DND-41 (cell line): Measurements from ENCODE around the gene NRG3.
"Not testable (repeated sequence)": the region's sequence is repeated elsewhere in the genome, so short reads cannot be mapped to it uniquely, and the experiment has no call there.

ENCODE experiments used
- ATAC-seq: fragments of 200-7000 bp; cut with Tn5 transposase; 3 replicates; pipeline ENCODE4 v1.9.1; 2021; ENCODE audit warnings: low read depth; ENCODE audit not compliant: insufficient read depth
- DNase-seq: peaks from one replicate; pipeline ENCODE4 v3.0.0-alpha.2; 2020
- H2AFZ ChIP-seq: 2 replicates; pipeline ENCODE4 v1.6.0; 2012; ENCODE audit warnings: low read depth, low read length
- H3K27ac ChIP-seq: 2 replicates; pipeline ENCODE4 v1.5.1; 2012; ENCODE audit warnings: low read length, inconsistent platforms
- H3K27me3 ChIP-seq: fragments of 200-600 bp; sonication (generic); 2 replicates; pipeline ENCODE4 v1.6.0; 2012; ENCODE audit warnings: low read length, mild to moderate bottlenecking, inconsistent platforms; ENCODE audit not compliant: insufficient read depth, poor library complexity
- H3K36me3 ChIP-seq: 2 replicates; pipeline ENCODE4 v1.5.1; 2012; ENCODE audit warnings: low read length, inconsistent platforms; ENCODE audit not compliant: insufficient read depth
- H3K4me1 ChIP-seq: 2 replicates; pipeline ENCODE4 v1.5.1; 2012; ENCODE audit warnings: mild to moderate bottlenecking, low read length; ENCODE audit not compliant: insufficient read depth
- H3K4me2 ChIP-seq: 2 replicates; pipeline ENCODE4 v1.6.0; 2012; ENCODE audit warnings: mild to moderate bottlenecking, moderate library complexity, low read length, inconsistent platforms; ENCODE audit not compliant: insufficient read depth
- H3K4me3 ChIP-seq, 2 experiments: fragments of 200-600 bp in 1 of 2; shearing (Covaris generic) in 1 of 2; 2 replicates each; pipeline ENCODE4 v1.5.1; 2012 to 2016; ENCODE audit warnings: inconsistent platforms in 2 of 2, low read length in 2 of 2, mild to moderate bottlenecking in 2 of 2, low read depth in 1 of 2, moderate library complexity in 1 of 2
- H3K79me2 ChIP-seq: 2 replicates; pipeline ENCODE4 v1.6.0; 2012; ENCODE audit warnings: low read length, inconsistent platforms; ENCODE audit not compliant: insufficient read depth
- H3K9ac ChIP-seq: 2 replicates; pipeline ENCODE4 v1.6.0; 2012; ENCODE audit warnings: low read depth, mild to moderate bottlenecking, inconsistent platforms, low read length, moderate library complexity
- H3K9me3 ChIP-seq: 2 replicates; pipeline ENCODE4 v1.5.1; 2012; ENCODE audit warnings: low read length, moderate library complexity, mild to moderate bottlenecking, inconsistent platforms; ENCODE audit not compliant: insufficient read depth, severe bottlenecking
- H4K20me1 ChIP-seq: 2 replicates; pipeline ENCODE4 v1.6.0; 2012; ENCODE audit warnings: low read length; ENCODE audit not compliant: insufficient read depth
- EZH2 ChIP-seq: IDR thresholded peaks from 3 replicates; pipeline ENCODE4 v1.6.1; 2012; ENCODE audit warnings: borderline replicate concordance, low read depth, mild to moderate bottlenecking, moderate library complexity, low read length, inconsistent platforms; ENCODE audit not compliant: severe bottlenecking
- TF ChIP-seq, protein P1 (sequence below): IDR thresholded peaks from 2 replicates; pipeline ENCODE4 v1.5.1; 2012; ENCODE audit warnings: borderline replicate concordance, low read length, moderate library complexity, mild to moderate bottlenecking; ENCODE audit not compliant: poor library complexity, severe bottlenecking; ENCODE audit errors: extremely low read depth

NRG3 gene

GRCh38 chr10:82982110-82982608 lies 1107.2 kb downstream of the NRG3 start:
- TF ChIP-seq EZH2 = no peak
- TF ChIP-seq, protein P1, sequence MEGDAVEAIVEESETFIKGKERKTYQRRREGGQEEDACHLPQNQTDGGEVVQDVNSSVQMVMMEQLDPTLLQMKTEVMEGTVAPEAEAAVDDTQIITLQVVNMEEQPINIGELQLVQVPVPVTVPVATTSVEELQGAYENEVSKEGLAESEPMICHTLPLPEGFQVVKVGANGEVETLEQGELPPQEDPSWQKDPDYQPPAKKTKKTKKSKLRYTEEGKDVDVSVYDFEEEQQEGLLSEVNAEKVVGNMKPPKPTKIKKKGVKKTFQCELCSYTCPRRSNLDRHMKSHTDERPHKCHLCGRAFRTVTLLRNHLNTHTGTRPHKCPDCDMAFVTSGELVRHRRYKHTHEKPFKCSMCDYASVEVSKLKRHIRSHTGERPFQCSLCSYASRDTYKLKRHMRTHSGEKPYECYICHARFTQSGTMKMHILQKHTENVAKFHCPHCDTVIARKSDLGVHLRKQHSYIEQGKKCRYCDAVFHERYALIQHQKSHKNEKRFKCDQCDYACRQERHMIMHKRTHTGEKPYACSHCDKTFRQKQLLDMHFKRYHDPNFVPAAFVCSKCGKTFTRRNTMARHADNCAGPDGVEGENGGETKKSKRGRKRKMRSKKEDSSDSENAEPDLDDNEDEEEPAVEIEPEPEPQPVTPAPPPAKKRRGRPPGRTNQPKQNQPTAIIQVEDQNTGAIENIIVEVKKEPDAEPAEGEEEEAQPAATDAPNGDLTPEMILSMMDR = no peak
- H3K27me3 ChIP-seq = no peaks in the 10 kb centered on the region
- no peak overlapping the region for H3K27ac ChIP-seq
- H3K4me2 ChIP-seq = no peak overlapping the region
- no peaks in the 10 kb centered on the region for H3K4me1 ChIP-seq
- H3K79me2 ChIP-seq = no peaks in the 10 kb centered on the region
- ATAC-seq (no peak), DNase-seq (no peak)
- no peaks in the 10 kb centered on the region for H4K20me1 ChIP-seq
- H3K9ac ChIP-seq = no peak overlapping the region
- no peak overlapping the region for H3K4me3 ChIP-seq
- no peaks in the 10 kb centered on the region for H3K36me3 ChIP-seq
- no peak overlapping the region for H2AFZ ChIP-seq
- H3K9me3 ChIP-seq = no peaks in the 10 kb centered on the region

- DNase-seq (no peak), ATAC-seq (no peak)
- no peak for TF ChIP-seq EZH2
- TF ChIP-seq, protein P1 = no peak
Measured at GRCh38 chr10:82986216-82986615, 1111.2 kb downstream of the NRG3 start.

DNA sequence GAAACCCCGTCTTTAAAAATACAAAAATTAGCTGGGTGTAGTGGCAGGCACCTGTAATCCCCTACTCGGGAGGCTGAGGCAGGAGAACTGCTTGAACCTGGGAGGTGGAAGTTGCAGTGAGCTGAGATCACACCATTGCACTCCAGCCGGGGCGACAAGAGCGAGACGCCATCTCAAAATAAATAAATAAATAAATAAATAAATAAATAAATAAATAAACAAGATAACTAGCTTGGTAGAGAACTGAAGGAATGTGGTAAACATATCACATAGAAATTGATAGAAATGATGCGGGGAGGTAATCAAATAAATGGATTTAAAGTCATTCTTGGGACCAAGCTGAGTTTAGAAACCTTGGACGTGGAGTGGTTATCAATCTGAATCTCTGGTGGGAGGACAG lies 1131.5 kb downstream of the NRG3 start:
- not testable (repeated sequence) for H3K27me3 ChIP-seq, H3K9ac ChIP-seq, H3K4me2 ChIP-seq, ATAC-seq, H4K20me1 ChIP-seq, H3K4me1 ChIP-seq, DNase-seq, H3K36me3 ChIP-seq, H3K4me3 ChIP-seq, H3K27ac ChIP-seq, H3K9me3 ChIP-seq, H3K79me2 ChIP-seq, H2AFZ ChIP-seq

More at GRCh38 chr10:82986216-82986615, 1111.2 kb downstream of the NRG3 start:
- Histone ChIP-seq H3K4me1 (no peaks in the 10 kb centered on the region), H2AFZ (no peak overlapping the region), H3K79me2 (no peaks in the 10 kb centered on the region), H3K9me3 (no peaks in the 10 kb centered on the region), H4K20me1 (no peaks in the 10 kb centered on the region), H3K9ac (no peak overlapping the region), H3K27me3 (no peaks in the 10 kb centered on the region), H3K4me2 (no peak overlapping the region), H3K27ac (no peak overlapping the region), H3K4me3 (no peak overlapping the region), H3K36me3 (no peaks in the 10 kb centered on the region)

- H3K27me3 ChIP-seq = no peaks in the 10 kb centered on the region
- no peaks in the 10 kb centered on the region for H3K79me2 ChIP-seq
- H3K27ac ChIP-seq = no peak overlapping the region
- no peaks in the 10 kb centered on the region for H3K36me3 ChIP-seq
- ATAC-seq (no peak), DNase-seq (no peak)
- no peaks in the 10 kb centered on the region for H3K9me3 ChIP-seq
- no peak overlapping the region for H3K9ac ChIP-seq
- no peak overlapping the region for H3K4me3 ChIP-seq
- no peaks in the 10 kb centered on the region for H3K4me1 ChIP-seq
- TF ChIP-seq, protein P1 = no peak
- TF ChIP-seq EZH2 = no peak
- H3K4me2 ChIP-seq = no peak overlapping the region
- H4K20me1 ChIP-seq = no peaks in the 10 kb centered on the region
- no peak overlapping the region for H2AFZ ChIP-seq
Measured at GRCh38 chr10:83007510-83007909, 1132.5 kb downstream of the NRG3 start.
